Fibroblast of lung (primary cell): ENCODE results near the gene RAPGEF2.

Experiments used
- EZH2 ChIP-seq: IDR thresholded peaks from 2 replicates; pipeline ENCODE4 v1.5.1; 2012; ENCODE audit warnings: low read length, control low read depth, mild to moderate bottlenecking; ENCODE audit errors: missing control alignments
- TF ChIP-seq, protein P1 (sequence below), 2 donors: IDR thresholded peaks in 1 of 2; conservative IDR thresholded peaks in 1 of 2; 1 replicate in 1 of 2; 2 replicates in 1 of 2; pipeline ENCODE4 v1.5.1; 2011 to 2012; ENCODE audit warnings: low read length in 2 of 2, control low read depth in 1 of 2, inconsistent platforms in 1 of 2, low read depth in 1 of 2, mild to moderate bottlenecking in 1 of 2

DNA sequence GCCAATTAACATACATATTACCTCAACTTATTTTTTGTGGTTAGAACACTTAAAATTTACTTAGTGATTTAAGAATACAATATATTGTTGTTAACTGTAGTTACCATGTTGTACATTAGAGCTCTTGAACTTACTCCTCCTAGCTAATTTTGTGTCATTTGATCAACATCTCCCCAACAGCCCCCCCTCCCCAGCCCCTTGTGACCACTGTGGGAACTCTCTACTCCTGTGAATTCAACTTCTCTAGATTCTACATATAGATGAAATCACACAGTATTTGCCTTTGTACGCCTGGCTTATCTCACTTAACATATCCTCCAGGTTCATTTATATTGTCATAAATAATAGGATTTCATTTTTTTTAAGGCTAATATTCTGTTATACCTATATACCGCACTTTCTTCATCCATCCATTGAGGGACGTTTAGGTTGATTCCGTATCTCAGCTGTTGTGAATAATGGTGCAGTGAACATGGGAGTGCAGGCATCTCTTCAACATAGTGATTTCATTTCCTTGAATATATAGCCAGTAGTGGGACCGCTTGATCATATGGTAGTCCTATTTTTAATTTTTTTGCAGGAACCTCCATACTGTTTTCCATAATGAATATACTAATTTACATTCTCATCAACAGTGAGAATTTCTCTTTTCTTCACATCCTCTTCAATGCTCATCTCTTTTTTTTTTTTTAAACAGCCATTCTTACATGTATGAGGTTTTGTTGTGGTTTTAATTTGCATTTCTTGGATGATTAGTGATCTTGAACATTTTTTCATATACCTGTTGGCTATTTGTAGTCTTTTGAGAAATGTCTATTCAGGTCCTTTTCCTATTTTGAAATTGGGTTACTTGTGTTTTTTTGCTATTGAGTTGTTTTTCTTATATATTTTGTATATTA, 66.8 kb downstream of the RAPGEF2 start:
- TF ChIP-seq, protein P1, sequence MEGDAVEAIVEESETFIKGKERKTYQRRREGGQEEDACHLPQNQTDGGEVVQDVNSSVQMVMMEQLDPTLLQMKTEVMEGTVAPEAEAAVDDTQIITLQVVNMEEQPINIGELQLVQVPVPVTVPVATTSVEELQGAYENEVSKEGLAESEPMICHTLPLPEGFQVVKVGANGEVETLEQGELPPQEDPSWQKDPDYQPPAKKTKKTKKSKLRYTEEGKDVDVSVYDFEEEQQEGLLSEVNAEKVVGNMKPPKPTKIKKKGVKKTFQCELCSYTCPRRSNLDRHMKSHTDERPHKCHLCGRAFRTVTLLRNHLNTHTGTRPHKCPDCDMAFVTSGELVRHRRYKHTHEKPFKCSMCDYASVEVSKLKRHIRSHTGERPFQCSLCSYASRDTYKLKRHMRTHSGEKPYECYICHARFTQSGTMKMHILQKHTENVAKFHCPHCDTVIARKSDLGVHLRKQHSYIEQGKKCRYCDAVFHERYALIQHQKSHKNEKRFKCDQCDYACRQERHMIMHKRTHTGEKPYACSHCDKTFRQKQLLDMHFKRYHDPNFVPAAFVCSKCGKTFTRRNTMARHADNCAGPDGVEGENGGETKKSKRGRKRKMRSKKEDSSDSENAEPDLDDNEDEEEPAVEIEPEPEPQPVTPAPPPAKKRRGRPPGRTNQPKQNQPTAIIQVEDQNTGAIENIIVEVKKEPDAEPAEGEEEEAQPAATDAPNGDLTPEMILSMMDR (conservative IDR thresholded peaks at IDR 0.05 in 1 of 2, IDR thresholded peaks at IDR 0.05 in 1 of 2; ENCODE audit: low read depth in 1 of 2, low read length in 2 of 2) = no peak
- TF ChIP-seq EZH2 = no peak
